ENCODE data around the gene HMGCS2. TPM values are rescaled to one million over a fixed set of nuclear protein-coding genes. Genes with fewer than 3 reads are reported as not detected.
"Not testable (repeated sequence)": the region's sequence is repeated elsewhere in the genome, so short reads cannot be mapped to it uniquely, and the experiment has no call there.

HMGCS2 gene
- total RNA-seq, 1 experiment from 2014 or later = not detected

DNA sequence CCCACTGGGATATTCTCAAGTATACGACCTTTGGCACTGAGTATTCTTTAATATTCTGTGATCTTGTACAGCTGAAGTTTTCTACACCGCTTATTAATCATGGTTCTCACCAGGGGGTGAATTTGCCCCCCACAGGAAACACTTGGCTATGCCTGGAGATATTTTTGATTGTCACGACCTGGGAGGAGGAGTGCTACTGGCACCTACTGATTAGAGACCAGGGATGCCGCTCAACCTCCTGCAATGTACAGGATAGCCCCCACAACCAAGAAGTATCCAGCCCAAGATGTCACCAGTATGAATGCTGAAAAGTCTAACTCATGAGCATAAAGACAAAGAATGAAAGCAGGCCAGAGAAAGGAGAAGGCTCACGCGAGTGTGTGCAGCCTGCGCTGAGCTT, 28.9 kb upstream of the HMGCS2 start:
- Histone ChIP-seq H3K36me3 (replicated peaks; ENCODE audit: control insufficient read depth, insufficient read depth, low read length) (no peaks in the 10 kb centered on the region), H3K27me3 (ENCODE audit: control insufficient read depth, insufficient read depth, low read length) (no peaks in the 10 kb centered on the region; the same call in 1 of the 2 replicates), H3K4me3 (ENCODE audit: insufficient read depth, low read depth, low read length) (no peak overlapping the region)
- no peak for DNase-seq

DNA sequence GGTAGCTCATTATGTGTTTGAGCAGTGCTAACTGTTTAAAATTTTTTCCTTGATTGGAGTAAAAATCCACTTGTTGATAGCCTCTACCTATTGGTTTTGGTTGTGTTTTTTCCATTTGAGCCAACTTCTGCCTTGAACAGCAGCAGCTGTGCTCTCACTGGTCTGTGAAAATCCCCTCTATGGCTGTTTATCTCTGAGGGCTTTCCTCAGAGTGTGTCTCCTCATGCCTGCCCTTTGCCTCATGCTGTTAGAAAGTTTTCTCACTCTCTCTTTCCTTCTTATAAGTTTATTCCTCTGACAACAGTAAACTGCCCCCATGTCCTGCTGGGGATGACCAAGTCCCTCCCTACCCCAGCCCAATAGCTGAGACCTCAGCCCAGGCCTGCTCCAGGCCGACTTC, 28.5 kb upstream of the HMGCS2 start:
- Histone ChIP-seq H3K27me3 (ENCODE audit: control insufficient read depth, insufficient read depth, low read length) (no peaks in the 10 kb centered on the region; the same call in 1 of the 2 replicates), H3K4me3 (ENCODE audit: insufficient read depth, low read depth, low read length) (no peak overlapping the region), H3K36me3 (replicated peaks; ENCODE audit: control insufficient read depth, insufficient read depth, low read length) (no peaks in the 10 kb centered on the region)
- no peak for DNase-seq

DNA sequence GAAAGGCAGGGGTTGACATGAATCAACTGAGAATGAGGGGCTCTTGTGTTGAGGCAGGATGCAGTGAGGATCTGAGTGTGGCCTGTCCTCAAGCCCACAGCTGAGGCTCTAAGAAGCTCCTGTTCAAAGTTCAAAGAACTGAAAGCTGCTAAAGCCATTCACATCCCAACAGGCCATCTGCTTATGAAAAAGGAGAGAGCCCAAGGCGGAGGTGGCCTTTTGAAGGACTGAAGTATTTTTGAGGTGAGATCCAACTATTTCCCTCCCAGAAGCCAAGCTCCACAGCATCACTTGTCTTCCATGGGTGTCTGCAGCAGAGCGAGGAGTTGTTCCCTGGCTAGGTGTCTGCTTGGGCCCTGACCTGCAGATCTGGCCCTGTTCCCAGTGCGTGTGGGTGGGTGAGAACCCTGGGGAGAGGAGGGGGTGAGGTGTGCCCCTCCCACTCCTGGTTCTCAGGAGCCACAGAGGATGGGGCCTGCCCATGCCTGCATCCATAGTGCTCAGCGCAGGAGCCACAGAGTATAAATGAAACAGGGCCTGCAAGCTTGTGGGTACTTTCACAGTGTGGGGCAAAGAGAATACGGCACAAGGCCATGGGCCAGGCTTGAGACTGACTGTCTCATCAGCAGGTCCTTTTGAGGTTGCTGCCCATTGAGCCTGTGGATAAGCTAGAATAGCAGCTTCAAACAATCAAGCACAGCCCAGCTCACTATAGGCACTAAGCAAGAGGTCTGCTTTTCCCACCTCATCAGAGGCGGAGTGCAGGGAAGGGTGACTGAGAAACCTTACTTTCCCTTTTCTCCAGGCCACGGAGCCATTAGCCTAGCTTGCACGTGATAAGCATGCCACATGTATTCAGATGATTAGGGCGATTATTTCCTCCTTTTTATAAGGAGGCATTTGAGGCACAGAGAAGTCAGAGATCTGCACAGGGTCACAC, 26.8 kb upstream of the HMGCS2 start:
- Histone ChIP-seq H3K27me3 (ENCODE audit: control insufficient read depth, insufficient read depth, low read length) (no peaks in the 10 kb centered on the region; the same call in 1 of the 2 replicates), H3K36me3 (replicated peaks; ENCODE audit: control insufficient read depth, insufficient read depth, low read length) (no peaks in the 10 kb centered on the region), H3K4me3 (ENCODE audit: insufficient read depth, low read depth, low read length) (no peak overlapping the region)
- DNase-seq = no peak

DNA sequence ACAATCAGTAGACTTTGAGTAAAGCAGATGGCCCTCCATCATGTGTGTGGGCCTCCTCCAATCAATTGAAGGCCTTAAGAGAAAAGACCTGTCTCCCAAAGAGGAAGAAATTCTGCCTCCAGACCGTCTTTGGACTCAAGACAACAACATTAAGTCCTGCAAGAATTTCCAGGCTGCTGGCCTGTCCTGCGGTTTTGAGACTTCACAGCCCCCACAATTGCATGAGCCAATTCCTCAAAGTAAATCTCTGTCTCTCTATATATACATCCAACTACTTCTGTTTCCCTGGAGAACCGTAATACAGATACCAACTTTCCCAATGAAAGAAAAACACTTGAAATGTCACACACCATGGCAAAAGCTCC, 26.2 kb upstream of the HMGCS2 start:
- H3K4me3 ChIP-seq (ENCODE audit: insufficient read depth, low read depth, low read length) = no peak overlapping the region
- no peaks in the 10 kb centered on the region for H3K36me3 ChIP-seq (replicated peaks; ENCODE audit: control insufficient read depth, insufficient read depth, low read length)
- H3K27me3 ChIP-seq (ENCODE audit: control insufficient read depth, insufficient read depth, low read length) = no peaks in the 10 kb centered on the region; the same call in 1 of the 2 replicates
- DNase-seq = no peak

DNA sequence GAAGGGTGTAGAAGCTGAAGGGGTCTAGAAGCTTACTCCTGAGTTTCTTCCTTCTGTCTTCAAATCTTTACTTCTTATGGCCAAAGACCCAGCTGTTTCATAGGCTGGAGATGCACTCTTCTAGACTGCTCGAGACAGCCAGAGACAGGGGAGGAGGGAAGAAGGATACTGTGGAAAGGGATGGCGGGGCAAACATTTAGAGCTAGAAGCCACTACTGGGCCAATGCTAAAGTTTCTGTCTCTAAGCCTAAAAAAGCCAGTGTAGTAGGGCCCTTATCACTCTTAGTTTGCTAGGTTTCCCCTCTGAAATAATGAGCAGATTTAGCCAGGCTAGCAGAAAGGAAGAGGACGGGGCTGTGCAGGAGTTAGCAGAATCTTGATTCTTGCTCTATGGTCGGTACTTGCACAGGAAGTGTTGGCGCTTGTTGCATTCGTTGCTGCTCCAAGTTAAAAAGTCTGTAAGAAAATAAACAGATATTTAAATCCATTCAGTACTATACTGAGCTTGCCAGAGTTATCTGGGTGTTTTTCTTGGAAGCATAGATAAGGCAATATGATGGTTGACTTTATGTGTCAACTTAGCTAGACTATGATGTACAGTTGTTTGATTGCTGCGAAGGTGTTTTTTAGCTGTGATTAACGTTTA, 25.6 kb upstream of the HMGCS2 start:
- DNase-seq = no peak
- H3K36me3 ChIP-seq (replicated peaks; ENCODE audit: control insufficient read depth, insufficient read depth, low read length) = no peaks in the 10 kb centered on the region
- H3K4me3 ChIP-seq (ENCODE audit: insufficient read depth, low read depth, low read length) = no peak overlapping the region
- H3K27me3 ChIP-seq (ENCODE audit: control insufficient read depth, insufficient read depth, low read length) = no peaks in the 10 kb centered on the region; the same call in 1 of the 2 replicates

DNA sequence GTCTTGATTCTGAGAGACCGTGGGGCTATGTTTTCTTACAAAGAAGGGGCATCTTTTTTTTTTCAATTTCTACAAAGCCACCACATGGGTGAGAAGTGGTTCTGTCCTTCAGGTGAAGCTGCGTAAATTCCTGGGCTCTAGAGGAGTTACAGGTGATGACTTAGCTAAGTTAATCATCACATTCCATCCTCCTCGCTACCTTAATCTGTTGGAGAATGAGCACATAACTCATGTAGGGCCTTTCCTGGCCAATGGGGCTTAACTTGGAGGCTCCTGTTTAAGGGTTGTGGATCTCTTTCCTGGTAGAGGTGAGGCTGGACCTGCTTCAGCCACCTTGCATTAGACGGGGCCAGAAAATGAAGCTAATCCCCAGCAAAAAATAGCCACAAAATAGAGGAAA, 22.7 kb upstream of the HMGCS2 start:
- DNase-seq = no peak
- no peaks in the 10 kb centered on the region for H3K36me3 ChIP-seq (replicated peaks; ENCODE audit: control insufficient read depth, insufficient read depth, low read length)
- H3K4me3 ChIP-seq (ENCODE audit: insufficient read depth, low read depth, low read length) = no peak overlapping the region
- no peaks in the 10 kb centered on the region; the same call in 1 of the 2 replicates for H3K27me3 ChIP-seq (ENCODE audit: control insufficient read depth, insufficient read depth, low read length)

DNA sequence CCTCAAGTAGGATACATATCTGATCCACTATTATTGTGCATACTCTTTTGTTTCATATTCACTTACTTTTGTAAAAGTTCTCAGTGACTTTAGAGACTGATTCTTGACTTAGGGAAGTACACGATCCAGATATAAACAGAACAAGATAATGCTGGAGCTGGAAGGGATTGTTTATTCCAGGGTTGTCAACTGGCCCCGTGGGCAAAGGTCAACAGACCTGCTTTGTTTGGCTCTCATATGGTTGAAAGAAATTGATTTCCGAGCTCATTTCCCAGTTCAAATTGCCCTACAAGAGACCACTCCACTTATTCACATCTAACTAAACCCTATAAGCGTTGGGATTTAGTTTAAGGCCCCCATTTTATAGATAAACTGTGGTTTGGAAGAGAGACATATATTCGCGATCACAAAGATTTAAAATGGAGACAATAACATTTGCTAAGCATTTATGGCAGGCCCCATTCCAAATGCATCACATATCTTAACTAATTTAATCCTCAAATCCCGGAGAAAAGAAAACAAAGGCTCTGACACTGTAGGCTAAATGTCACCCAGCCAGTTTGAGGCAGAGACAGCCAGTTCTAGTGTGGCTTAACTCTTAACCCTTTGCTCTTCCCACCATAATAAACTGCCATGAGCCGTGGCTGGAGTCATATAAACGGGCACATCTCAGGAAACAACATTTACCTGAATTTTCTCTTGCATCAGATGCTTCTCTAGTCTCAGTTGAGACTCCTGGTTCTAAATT, 21.9 kb upstream of the HMGCS2 start:
- DNase-seq = no peak
- Histone ChIP-seq H3K36me3 (replicated peaks; ENCODE audit: control insufficient read depth, insufficient read depth, low read length) (no peaks in the 10 kb centered on the region), H3K4me3 (ENCODE audit: insufficient read depth, low read depth, low read length) (no peak overlapping the region), H3K27me3 (ENCODE audit: control insufficient read depth, insufficient read depth, low read length) (no peaks in the 10 kb centered on the region; the same call in 1 of the 2 replicates)

DNA sequence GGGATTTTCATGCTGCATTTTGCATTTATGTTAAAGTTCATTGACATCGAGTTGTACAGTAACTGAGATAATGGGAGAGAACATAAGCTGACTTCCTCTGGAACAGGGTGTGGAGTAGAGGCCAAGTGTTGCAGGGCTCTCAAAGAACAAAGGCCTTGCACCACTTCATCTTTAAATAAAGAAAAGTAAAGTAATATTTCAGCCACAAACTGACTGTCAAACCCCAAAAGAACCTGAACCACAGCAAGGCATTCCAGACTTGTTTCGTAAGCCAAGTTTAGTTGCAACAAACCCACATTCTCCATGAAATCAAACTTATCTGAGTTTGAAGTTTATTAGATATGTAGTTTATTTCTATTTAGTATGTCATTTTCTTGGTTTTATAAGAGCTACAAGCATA, 19.1 kb upstream of the HMGCS2 start:
- DNase-seq = no peak
- Histone ChIP-seq H3K4me3 (ENCODE audit: insufficient read depth, low read depth, low read length) (no peak overlapping the region), H3K36me3 (replicated peaks; ENCODE audit: control insufficient read depth, insufficient read depth, low read length) (no peaks in the 10 kb centered on the region), H3K27me3 (ENCODE audit: control insufficient read depth, insufficient read depth, low read length) (no peaks in the 10 kb centered on the region)

DNA sequence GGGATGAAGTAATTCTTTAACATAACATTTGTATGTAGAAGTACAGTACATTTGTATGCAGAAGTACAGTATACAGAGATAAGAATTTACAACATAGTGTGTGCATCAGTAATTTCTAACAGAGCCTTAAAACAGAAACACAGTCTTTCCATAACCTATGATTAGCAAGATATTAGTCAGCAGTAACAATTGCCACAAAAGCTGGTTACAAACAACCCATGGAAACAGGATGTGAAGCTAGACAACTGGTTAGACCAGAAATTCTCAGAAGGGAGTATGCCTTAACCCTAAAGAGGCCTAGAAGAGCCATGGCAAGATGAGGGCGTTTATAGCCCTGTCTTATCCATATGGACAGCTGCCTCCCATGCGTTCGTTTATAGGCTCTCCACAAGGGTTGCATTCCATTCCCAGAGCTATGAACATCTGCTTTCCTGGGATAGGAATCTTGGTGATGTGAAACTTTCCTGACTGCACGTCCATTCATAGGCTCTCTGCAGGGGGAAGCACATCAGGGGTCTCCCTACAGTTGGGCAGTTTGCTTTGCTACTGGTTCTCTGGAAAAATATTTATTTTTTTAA, 17.9 kb upstream of the HMGCS2 start:
- not testable (repeated sequence) for H3K4me3 ChIP-seq (ENCODE audit: insufficient read depth, low read depth, low read length); H3K36me3 ChIP-seq (replicated peaks; ENCODE audit: control insufficient read depth, insufficient read depth, low read length); DNase-seq

DNA sequence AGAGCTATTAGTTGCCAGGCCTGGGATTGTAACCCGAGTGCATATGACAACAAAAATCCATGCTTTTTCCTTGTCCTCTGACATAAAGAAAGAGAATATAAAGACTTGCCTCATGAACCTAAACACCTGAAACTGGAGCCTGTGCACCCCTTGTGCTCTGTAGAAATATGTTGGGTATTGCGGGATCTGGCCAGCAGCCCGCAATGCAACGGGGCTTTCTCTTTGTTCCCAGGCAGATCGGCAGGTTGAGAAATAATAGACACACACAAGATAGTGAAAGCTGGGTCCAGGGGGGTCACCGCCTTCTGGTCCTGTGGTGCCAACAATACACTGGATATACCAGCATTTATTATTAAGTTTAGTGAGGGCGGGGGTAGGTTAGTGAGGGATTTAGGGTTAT, 17.3 kb upstream of the HMGCS2 start:
- DNase-seq; H3K27me3 ChIP-seq (ENCODE audit: control insufficient read depth, insufficient read depth, low read length); H3K36me3 ChIP-seq (replicated peaks; ENCODE audit: control insufficient read depth, insufficient read depth, low read length); H3K4me3 ChIP-seq (ENCODE audit: insufficient read depth, low read depth, low read length): not testable (repeated sequence)

More for the DNA sequence above, 17.9 kb upstream of the HMGCS2 start:
- H3K27me3 ChIP-seq (ENCODE audit: control insufficient read depth, insufficient read depth, low read length) = not testable (repeated sequence)

DNA sequence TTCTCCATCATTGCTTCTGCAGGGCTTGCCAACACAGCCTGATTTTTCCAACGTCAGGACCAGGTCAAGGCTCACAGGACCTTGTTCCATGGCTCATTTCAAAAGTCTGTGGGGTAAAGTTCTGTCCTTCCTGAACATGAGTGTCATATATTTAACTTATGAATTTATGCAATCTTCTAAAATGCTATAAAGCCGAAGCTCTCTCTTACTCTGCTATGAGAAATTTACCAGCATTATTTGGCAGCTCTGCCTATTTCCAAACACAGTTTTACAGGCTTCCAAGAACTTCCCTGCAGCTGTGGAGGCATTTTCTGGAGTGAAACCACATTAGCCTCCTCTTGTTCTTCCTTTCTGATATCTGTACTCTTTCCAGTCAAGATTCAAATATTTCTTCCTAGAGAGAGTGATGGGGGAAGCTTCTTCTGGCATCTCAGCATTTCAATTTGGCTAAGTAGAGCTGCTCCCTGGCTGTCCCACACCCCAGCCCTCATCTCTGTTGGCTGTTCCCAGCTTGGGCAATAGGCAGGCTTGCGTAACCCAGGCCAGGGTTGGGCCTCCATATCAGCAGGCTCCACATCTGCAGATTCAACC, 15.6 kb upstream of the HMGCS2 start:
- H3K27me3 ChIP-seq (ENCODE audit: control insufficient read depth, insufficient read depth, low read length) = no peaks in the 10 kb centered on the region
- no peak overlapping the region for H3K4me3 ChIP-seq (ENCODE audit: insufficient read depth, low read depth, low read length)
- DNase-seq = no peak
- H3K36me3 ChIP-seq (replicated peaks; ENCODE audit: control insufficient read depth, insufficient read depth, low read length) = no peaks in the 10 kb centered on the region

DNA sequence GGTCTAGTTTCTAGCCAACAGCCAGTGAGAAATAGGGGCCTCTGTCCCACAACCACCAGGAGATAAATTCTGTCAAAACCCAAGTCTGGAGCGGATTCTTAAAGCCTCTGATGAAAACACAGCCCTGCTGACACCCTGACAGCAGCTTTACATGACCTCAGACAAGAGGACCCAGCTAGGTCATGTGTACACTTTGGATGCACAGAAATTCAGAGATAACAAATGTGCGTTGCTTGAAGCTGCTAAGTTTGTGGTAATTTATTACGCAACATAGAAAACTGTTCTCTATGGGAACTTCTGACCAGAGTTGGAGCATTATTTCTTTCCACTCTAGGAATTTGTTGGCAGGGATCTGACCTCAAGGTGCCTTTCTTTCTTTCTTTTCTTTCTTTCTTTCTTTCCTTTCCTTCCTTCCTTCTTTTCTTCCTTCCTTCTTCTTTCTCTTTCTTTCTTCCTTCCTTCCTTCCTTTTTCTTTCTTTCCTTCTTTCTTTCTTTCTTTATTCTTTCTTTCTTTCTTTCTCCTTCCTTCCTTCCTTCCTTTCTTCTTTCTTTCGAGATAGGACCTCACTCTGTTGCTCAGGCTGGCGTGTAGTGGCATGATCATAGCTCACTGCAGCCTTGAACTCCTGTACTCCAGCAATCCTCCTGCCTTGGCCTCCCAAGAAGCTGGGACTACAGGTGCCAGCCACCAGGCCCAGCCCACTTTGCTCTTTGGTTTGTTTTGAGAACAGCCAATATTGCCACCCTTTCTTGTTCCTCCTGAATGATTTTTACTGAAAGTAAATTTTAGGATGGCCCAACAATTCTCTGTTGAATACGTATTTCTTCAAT, 14.9 kb upstream of the HMGCS2 start:
- H3K36me3 ChIP-seq (replicated peaks; ENCODE audit: control insufficient read depth, insufficient read depth, low read length) = no peaks in the 10 kb centered on the region
- no peaks in the 10 kb centered on the region for H3K27me3 ChIP-seq (ENCODE audit: control insufficient read depth, insufficient read depth, low read length)
- no peak for DNase-seq
- no peak overlapping the region for H3K4me3 ChIP-seq (ENCODE audit: insufficient read depth, low read depth, low read length)

DNA sequence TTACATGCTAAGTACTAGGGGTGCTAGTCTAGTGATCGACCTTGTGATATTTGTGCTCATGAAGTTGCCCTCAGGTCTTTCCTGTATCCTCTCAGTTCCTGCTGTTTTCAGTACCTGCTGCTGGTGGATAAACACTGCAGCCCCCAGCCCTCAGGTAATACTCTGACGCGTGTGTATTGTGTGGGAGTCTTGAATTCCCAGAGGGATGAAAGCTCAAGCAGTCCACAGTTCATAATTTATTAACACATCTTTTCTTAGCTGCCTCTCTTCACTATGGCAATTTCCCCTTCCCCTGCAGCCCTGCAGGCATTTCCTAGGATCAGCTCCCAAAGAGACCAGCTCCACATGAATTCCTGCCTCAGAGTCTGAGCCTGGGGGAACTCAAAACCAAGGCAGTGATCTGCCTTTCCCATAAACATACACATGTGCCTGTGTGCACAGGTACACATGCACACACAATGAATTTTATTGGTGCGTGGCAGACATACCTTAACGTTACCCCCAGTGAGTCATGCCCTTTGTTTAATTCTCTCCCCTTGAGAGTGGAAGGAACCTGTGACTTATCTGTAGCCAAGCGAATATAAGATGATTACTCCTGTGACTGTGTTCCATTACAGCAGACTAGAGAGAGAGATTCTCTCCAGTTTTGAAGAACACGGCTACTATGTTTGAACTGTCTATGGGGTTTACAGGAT, 14.1 kb upstream of the HMGCS2 start:
- no peaks in the 10 kb centered on the region for H3K27me3 ChIP-seq (ENCODE audit: control insufficient read depth, insufficient read depth, low read length)
- no peak for DNase-seq

More for the DNA sequence above, 14.1 kb upstream of the HMGCS2 start:
- H3K4me3 ChIP-seq (ENCODE audit: insufficient read depth, low read depth, low read length) = no peak overlapping the region
- no peaks in the 10 kb centered on the region for H3K36me3 ChIP-seq (replicated peaks; ENCODE audit: control insufficient read depth, insufficient read depth, low read length)
